Cerebellar cortex (tissue), 1 donor: ENCODE data around the gene TFAP2B.

ENCODE experiments used
- DNase-seq: peaks from one replicate; pipeline ENCODE4 v3.0.0-alpha.2; 2015; ENCODE audit warnings: low spot score

Gene TFAP2B

DNA sequence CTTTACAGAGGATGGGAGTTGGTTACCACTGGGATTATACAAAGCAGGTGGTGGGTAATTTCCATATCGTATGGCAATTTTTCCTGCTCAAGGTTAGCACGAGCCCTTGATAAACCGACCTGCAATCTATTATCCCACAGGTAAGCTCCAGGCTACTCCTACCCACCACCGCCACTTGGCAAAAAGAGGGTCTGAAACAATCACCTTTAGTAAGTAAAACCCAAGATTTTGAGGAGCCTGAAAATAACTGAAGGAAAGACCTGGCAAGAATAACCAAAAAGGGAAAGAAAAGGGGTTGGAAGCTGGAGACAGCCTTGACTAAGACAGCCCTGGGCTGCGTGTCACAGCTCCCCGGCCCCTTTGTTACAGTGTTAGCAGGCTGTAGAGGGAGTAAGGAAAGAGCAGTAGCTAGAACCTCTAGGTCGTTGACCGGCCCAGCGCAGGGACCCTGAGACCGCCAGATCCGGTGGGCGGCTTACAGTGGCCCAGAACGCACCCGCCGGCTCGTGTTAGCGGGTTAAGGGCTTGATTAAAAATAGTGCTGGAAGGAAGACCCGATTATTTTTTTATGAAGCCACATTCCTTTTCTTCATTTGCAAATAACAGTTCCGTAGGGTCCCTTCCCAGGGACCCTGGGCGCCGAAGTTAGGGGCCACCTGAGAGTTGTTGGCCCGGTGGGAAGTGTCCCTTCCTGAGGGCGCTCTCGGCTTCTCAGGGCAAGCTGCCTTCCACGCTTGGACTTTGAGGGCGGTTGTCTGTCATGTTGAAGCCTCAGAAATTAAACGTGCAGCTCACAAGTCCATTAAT is 30.5 kb downstream of the TFAP2B start:
- no peak for DNase-seq

DNA sequence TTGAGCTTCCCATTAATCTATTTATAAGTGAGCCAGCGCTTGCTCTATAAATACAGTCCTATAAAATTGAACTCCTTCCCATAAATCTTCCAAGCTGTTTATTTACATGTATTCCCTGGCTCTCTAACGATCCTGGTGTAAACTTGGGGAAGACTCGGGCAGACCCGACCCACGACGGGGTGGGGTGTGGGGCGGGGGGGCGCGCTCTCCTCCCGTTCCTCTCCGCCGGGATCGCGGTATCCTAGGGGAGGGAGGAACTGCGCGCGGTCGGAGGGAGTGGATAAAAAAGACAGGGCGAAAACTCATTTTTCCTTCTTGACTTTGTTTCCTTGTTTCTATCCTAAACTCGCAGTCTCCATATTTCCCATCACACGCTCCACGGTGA is 31.1 kb downstream of the TFAP2B start:
- DNase-seq: no peak

DNA sequence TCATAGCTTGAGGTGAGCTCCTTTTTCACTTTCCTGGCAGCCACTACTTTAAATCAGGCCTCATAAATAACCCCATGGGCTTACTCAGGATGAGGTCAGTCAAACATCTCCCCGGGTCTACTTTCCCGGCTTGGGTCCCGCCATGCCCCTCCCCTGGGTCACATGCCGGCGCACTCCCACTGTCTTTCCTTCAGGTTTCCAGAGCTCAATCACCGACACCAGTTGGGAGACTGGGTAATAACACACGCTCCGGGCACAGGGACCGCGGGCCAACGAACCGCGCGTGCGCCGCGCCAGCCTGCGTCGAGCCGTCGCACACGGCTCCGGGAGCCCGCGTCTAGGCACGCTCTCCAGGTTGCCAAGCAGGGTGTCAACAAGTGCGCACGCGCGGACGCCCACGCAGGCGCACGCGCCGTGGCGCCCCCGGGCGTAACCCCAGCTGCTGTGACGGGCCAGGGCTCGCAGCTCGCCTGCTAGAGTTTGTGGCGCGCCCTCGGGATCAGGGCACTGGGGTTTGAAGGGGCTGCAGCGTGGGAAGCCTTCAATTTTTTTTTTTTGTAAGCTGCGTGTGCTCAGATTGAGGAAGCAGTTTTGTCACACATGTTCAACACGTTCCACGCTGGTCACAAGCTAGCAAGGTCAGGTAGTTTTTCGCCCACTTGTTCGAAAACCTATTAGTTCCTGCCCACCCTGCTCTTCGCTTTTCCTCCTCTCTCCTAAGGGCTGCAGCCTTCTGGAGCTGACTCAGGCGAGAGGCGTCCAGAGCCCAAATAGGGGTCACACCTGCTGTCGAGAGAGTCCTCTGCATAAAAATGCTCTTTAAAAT is 31.8 kb downstream of the TFAP2B start:
- DNase-seq: no peak

DNA sequence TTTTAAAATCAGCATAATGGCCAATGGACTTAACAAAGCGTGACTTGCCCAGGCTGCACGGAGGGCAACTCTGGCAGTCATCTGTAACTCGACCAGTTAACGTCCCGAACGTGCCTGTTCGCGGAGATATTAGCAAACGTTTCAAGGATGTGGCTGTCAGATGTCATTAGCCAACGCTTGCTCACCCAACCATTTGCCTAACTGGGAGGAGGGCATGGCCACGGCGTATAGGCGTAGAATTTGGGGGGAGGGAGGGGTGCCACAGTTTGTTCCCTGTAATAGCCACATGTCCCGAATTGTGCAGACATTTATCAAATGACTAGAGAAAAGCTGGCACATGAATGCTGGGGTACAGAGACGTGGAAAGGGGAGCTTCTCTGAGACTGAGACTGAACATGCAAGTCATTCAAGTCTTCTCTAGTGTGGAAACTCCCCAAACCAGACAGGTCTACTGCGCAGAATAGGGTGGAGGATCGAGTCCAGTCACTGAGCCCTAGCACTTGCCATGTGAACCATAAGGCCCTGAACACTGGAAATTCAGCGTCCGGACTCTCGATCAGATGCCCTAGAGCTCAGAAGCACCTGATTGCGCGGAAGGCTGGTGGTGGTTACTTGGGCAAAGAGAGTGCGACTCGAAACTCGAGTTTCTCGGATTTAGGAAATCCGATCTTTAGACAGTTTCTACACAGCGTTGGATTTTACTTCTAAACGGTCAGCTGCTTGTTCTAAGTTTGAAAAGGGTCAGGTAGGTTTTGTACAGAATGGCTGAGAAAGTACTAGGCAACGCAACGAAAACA is 32.6 kb downstream of the TFAP2B start:
- DNase-seq: no peak

DNA sequence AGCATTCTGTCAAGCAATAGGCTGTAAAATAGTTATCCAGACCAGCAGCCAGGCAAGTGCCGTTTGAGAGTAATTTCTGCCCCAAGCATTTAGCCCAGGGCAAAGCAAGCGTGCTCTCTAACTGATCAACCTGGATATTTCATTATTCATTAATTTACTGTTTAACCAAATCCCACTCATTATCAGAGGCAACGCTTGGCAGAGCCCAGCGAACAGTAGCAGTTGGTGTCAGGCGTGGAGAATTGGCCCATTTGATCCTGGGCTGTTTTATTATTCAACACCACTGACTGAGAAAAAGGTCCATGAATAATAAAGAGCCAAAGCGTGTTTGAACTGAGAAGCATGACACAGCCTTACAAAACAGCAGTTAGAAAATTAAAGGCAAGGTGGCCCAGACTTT is 35.3 kb downstream of the TFAP2B start:
- DNase-seq: no peak

DNA sequence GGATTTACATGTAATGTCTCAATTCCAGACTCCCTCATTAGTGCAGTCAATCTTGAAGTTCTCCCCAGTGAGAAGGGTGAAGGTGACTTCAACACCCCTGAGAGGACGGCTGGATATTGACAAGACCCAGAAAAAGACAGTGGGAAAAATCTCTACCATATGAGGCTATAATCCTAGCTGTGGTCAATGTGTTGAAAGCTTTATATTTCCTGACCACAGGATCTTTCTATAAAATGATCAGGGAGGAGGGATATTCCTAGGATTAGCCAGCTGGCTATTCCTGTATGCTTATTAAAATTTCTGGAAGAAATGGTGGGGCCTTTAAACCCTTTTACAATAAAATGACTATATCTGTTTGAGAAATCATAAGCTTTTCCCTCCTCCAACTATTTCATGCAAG is 43.0 kb downstream of the TFAP2B start:
- no peak for DNase-seq

DNA sequence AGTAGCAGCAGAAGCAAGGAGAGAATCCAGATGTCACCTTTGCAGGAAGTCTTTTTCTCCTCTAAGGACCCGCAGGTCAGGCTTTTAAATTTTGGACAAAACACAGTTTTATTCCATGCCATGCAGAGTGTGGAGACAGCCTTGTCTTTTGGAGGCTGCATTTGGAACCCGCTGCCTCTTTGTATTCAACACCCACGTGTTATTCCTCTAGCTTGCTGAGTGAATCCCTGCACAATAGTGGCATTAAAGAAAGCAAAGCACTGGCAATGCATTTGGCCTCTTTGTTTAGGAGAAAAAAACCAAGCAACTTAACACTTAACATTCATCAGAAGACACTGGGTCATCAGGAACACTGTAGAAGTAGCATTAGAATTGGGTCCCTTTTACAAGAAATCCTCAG is 43.5 kb downstream of the TFAP2B start:
- DNase-seq: no peak

DNA sequence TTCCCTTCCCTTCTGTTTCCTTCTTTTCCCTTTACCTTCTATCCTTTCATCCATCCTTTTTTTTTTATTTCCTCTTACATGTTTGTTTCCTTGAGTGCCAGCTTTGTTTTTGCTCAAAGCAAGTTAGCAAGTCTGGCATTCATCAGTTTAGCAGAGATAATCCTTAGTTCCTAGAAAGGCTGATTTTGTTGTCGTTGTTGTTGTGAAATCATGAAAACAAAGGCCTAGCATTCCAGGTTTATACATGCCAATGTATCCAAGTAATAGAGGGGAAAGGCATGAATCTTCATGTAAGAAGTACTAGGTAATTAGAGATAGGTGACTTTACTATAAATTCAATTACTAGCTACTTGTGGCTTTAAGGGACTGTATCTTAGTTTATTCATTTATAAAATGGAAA is 45.9 kb downstream of the TFAP2B start:
- no peak for DNase-seq

DNA sequence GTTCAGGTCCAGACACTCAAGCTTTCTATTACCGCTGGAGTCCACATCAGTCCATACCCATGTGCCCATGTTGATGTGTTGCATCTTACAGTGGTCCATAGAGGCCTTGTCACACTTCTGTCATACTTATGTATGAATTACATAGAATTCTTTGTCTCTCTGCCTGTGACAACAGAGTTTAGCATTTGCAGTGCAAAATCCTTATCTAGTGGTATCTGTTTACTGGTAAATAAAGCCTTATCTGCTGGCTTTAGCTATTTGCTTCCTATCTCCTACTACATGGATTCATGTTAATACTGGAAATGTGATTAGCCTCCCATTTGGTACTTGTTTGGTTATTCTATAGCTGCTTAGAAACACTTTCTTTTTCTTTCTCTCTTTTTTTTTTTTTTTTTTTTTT is 49.8 kb downstream of the TFAP2B start:
- no peak for DNase-seq

DNA sequence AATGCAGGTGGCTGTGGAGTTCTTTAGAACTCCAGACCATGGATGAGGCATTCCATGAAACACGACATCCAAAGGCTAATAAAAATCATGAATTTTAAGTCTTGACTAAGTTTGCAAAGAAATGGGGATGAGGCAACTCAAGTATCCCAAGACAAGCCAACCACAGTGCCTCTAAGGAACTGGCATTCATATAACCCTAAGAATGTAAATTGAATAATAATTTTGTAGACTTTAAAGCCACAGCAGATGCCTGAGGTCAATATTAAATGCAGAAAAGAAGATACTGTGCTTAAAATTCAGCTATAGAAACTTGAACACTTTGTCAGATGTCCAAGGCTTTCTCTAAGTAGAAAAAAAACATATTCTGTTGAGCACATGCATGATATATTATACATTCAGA is 54.5 kb downstream of the TFAP2B start:
- DNase-seq: no peak

DNA sequence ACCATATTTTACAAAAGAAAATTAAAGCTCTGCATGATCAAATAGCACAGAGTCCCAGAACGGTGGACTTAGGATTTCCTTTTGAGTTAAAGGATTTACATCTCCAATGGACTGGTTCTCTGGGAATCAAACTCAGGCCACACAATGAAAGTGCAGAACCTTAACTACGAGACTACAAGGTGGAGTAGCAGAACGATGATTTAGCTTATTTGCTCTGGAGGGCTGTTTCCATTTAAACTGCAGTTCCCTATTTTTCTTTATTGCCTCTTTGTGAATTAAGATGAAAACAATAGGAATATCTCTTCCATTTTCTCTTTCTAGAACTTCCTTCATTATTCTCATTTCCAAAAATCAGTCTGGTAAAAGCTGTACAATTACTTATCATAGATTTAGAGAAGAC is 65.7 kb downstream of the TFAP2B start:
- DNase-seq: no peak

DNA sequence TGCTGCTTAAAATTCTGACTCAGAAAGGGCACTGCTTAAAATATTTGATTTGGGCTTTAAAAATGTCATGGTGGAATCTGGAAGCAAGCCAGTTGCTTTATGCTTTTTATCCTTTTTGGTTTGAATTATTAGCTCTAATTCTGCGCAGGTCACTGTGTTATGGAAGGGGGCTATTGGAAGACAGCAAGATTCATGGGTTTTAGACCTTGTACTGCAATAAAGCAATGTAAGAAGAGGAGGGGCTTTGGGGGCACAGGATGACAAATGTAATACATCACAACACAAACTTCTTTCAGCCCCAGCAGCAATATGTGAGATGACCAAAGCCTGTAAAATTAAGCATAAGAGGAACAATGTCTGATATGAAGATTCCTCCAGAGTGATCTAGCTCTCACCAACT is 68.4 kb downstream of the TFAP2B start:
- no peak for DNase-seq

DNA sequence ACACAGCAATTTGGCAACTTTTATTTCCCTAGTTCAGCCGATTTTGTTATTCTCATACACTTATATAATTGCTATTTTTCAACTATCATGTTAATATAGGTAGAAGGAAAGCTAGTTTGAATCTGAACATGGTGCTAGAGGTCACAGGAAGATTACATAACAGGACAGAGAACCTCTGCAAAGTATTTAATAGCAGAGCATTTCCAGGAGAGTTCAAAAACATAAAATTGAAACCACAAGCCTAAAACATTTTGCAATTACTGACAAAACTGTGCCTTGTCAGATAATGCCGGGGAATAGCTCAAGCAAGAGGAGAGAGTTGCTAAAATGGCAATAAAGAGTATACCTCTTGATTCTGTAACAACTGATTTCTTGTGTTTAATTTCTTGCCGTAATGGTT is 70.8 kb downstream of the TFAP2B start:
- no peak for DNase-seq

DNA sequence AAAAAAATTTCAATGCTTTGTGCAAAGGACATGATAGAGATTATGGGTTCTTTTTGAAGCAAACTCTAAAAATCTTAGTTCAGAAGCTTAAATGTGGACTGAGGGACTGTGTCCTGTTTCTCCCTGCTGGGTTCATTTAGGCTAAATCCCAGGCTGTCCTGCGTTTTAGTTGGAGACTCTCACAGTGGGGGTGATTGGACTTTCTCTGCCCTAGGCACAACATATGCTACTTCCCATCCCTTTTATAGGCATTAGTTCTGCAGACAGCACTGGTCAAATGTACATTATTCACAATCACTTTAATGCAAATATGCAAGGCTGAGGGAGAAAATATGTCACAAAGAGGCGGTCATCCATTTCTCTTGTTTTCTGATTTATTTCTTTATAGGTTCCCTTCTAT is 71.3 kb downstream of the TFAP2B start:
- no peak for DNase-seq

DNA sequence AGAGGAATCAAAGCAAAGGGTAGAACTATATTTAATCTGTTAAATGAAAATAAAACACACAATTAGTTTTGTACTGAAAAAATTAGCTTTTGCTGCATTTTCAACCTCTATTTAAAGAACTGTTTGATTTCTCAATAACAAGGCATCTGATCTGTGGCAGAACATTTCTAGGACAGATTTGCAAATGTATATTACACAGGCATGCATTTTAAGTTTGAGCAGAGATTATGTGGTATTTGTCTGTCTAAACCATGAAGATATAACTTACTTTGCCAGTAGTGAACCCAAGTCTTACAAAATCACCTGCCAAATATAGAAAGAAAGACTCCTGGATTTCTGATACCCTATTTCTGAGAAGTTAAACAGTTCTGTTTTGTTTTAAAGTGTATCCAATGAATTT is 71.9 kb downstream of the TFAP2B start:
- no peak for DNase-seq

DNA sequence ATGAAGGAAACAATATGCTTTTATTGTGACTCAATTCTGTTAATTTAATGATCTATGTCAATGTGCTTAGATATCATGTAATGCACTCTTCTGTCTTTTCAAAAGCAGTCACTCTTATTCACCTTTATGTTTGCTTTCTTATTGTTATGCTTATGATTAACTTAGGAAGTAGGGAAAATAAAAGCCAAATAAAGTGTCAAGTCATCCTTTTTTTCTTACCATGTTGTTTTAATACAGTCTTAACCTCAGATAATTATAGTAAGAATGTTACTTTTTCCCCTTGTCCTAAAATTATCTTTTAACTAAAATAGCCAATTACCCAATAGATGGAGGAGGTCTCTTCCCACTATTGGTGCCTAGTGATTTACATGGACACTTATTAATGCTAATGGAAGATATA is 72.6 kb downstream of the TFAP2B start:
- no peak for DNase-seq
